Activated T-helper 1 cell treated with anti-CD3 and anti-CD28 coated beads, Interleukin-2, amount 50 U/mL, for 16 hours (primary cell): Measurements from ENCODE around the gene RFXANK.
"Not testable (repeated sequence)": the region's sequence is repeated elsewhere in the genome, so short reads cannot be mapped to it uniquely, and the experiment has no call there.

Experiments used
- DNase-seq, 2 donors: peaks; one replicate each; pipeline ENCODE4 v3.0.0-alpha.2; 2020; ENCODE audit warnings: low read depth in 1 of 2, low spot score in 1 of 2

The RFXANK gene

GRCh38 chr19:19170053-19170872, 21.8 kb upstream of the RFXANK start, which contains the start of gene MEF2B:
Gene MEF2B (minus strand): TSS chr19:19170263. CDS start chr19:19150735, 19,528 bp downstream.
- DNase-seq, result peak; percentile 35 to 62

- DNase-seq, result no peak
Measured at GRCh38 chr19:19170873-19171672, 21.0 kb upstream of the RFXANK start.

- DNase-seq, result no peak
Measured at GRCh38 chr19:19171821-19172532, 20.1 kb upstream of the RFXANK start.

GRCh38 chr19:19173243-19173642, 18.8 kb upstream of the RFXANK start:
- DNase-seq, result not testable (repeated sequence)

- no peak for DNase-seq
Measured at GRCh38 chr19:19176950-19177349, 15.1 kb upstream of the RFXANK start.

- DNase-seq, result no peak
Measured at GRCh38 chr19:19179548-19180441, 12.3 kb upstream of the RFXANK start.

- DNase-seq, result no peak
Measured at GRCh38 chr19:19181488-19181998, 10.5 kb upstream of the RFXANK start.

- peak; percentile 23 to 38 for DNase-seq
Measured at GRCh38 chr19:19185853-19186740, 6.0 kb upstream of the RFXANK start.

GRCh38 chr19:19186742-19187141, 5.3 kb upstream of the RFXANK start:
- no peak for DNase-seq

GRCh38 chr19:19191768-19192077, 335 bp upstream of the RFXANK start:
- no peak for DNase-seq

- DNase-seq, result no peak
Measured at GRCh38 chr19:19192910-19193423, 909 bp downstream of the RFXANK start.

GRCh38 chr19:19193926-19194325, 1.9 kb downstream of the RFXANK start:
- DNase-seq, result no peak

GRCh38 chr19:19201697-19202630, 9.9 kb downstream of the RFXANK start:
- DNase-seq, result no peak

GRCh38 chr19:19202707-19203011, 10.6 kb downstream of the RFXANK start:
- DNase-seq, result no peak

GRCh38 chr19:19203012-19203856, 11.2 kb downstream of the RFXANK start, which contains the start of gene NR2C2AP:
Gene NR2C2AP (minus strand): TSS chr19:19203414. CDS start chr19:19203060, 354 bp downstream.
- peak; percentile 85 to 87 for DNase-seq

- DNase-seq, result no peak
Measured at GRCh38 chr19:19204181-19204580, 12.1 kb downstream of the RFXANK start.
